DOHH2 (cell line): ENCODE measurements around the gene NEDD4L.

Experiments used
- EZH2phosphoT487 ChIP-seq: fragments of 200-600 bp; sonication (generic); IDR thresholded peaks from 2 replicates; pipeline ENCODE4 v1.6.1; 2017; ENCODE audit warnings: borderline replicate concordance, mild to moderate bottlenecking, antibody characterized with exemption, low read length, moderate library complexity, mixed read lengths
- TF ChIP-seq, protein P1 (sequence below): fragments of 200-600 bp; sonication (generic); IDR thresholded peaks from one replicate; pipeline ENCODE4 v1.5.1; 2014; ENCODE audit warnings: antibody characterized with exemption, mild to moderate bottlenecking, low read depth, low read length; ENCODE audit not compliant: poor library complexity, severe bottlenecking

DNA sequence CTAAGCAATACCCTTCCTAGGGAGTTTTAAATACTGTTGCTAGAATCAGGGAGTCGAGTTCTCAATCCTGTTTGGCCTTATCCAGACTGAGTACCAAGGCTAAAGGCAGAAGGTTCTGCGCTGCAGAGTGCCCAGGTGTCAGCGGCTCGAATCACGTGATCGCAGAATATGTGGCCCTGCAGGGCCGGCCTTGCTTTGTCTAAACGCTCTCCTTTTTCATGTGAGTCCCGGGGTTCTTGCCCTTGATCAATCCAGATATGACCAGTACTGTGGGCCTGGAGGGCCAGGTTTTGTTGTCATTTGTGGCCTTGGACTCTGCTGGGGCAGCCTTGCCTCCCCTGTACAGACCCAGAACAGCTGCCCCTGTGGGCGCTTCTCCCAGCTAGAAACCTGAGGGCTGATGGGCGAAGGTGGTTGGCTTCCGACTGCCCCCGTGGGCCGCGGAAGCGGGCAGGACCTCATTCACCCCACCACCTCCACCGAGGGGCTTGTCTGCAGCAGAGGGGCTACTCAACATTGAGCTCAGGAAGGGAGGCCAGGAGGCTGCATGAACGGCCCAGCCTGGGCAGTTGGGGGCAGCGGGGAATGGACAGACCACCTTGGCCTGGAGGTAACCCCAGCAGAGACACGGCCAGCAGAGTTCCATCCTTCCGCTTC, 359.9 kb downstream of the NEDD4L start:
- TF ChIP-seq, protein P1, sequence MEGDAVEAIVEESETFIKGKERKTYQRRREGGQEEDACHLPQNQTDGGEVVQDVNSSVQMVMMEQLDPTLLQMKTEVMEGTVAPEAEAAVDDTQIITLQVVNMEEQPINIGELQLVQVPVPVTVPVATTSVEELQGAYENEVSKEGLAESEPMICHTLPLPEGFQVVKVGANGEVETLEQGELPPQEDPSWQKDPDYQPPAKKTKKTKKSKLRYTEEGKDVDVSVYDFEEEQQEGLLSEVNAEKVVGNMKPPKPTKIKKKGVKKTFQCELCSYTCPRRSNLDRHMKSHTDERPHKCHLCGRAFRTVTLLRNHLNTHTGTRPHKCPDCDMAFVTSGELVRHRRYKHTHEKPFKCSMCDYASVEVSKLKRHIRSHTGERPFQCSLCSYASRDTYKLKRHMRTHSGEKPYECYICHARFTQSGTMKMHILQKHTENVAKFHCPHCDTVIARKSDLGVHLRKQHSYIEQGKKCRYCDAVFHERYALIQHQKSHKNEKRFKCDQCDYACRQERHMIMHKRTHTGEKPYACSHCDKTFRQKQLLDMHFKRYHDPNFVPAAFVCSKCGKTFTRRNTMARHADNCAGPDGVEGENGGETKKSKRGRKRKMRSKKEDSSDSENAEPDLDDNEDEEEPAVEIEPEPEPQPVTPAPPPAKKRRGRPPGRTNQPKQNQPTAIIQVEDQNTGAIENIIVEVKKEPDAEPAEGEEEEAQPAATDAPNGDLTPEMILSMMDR: no peak
- no peak for TF ChIP-seq EZH2phosphoT487
